ENCODE measurements around the gene KCTD19.

Gene KCTD19

GRCh38 chr16:67283039-67283825 is 43.3 kb downstream of the KCTD19 start:
- no peak for DNase-seq (ENCODE audit: low spot score)

GRCh38 chr16:67282447-67282805 is 44.1 kb downstream of the KCTD19 start:
- no peak for DNase-seq (ENCODE audit: low spot score)

GRCh38 chr16:67281536-67282446 is 44.8 kb downstream of the KCTD19 start:
- no peak for DNase-seq (ENCODE audit: low spot score)

- no peak for DNase-seq (ENCODE audit: low spot score)
Measured at GRCh38 chr16:67280090-67281015, 46.2 kb downstream of the KCTD19 start.

- peak; percentile 28 for DNase-seq (ENCODE audit: low spot score)
Measured at GRCh38 chr16:67279296-67280089, 47.0 kb downstream of the KCTD19 start, which contains the start of gene PLEKHG4. PLEKHG4 (plus strand) TSS chr16:67279532; CDS start chr16:67280045, 513 bp downstream.

GRCh38 chr16:67278773-67279295 is 47.7 kb downstream of the KCTD19 start:
- DNase-seq (ENCODE audit: low spot score), result peak; percentile 14

- no peak for DNase-seq (ENCODE audit: low spot score)
Measured at GRCh38 chr16:67277999-67278772, 48.4 kb downstream of the KCTD19 start.

GRCh38 chr16:67277294-67277998 is 49.1 kb downstream of the KCTD19 start:
- DNase-seq (ENCODE audit: low spot score), result no peak

- DNase-seq (ENCODE audit: low spot score), result no peak
Measured at GRCh38 chr16:67275321-67275720, 51.2 kb downstream of the KCTD19 start.

GRCh38 chr16:67271446-67271845 is 55.1 kb downstream of the KCTD19 start:
- DNase-seq (ENCODE audit: low spot score), result no peak

GRCh38 chr16:67270931-67271338 is 55.6 kb downstream of the KCTD19 start:
- no peak for DNase-seq (ENCODE audit: low spot score)

GRCh38 chr16:67269766-67270165 is 56.8 kb downstream of the KCTD19 start:
- DNase-seq (ENCODE audit: low spot score), result no peak

- no peak for DNase-seq (ENCODE audit: low spot score)
Measured at GRCh38 chr16:67268136-67268579, 58.4 kb downstream of the KCTD19 start.

GRCh38 chr16:67265834-67266233 is 60.7 kb downstream of the KCTD19 start:
- no peak for DNase-seq (ENCODE audit: low spot score)

GRCh38 chr16:67264866-67265265 is 61.7 kb downstream of the KCTD19 start:
- DNase-seq (ENCODE audit: low spot score), result no peak

GRCh38 chr16:67264277-67264676 is 62.3 kb downstream of the KCTD19 start:
- DNase-seq (ENCODE audit: low spot score), result no peak

- DNase-seq (ENCODE audit: low spot score), result no peak
Measured at GRCh38 chr16:67263201-67263600, 63.3 kb downstream of the KCTD19 start.

GRCh38 chr16:67260426-67261063 is 66.0 kb downstream of the KCTD19 start:
- DNase-seq (ENCODE audit: low spot score), result peak; percentile 42

GRCh38 chr16:67259705-67260104 is 66.8 kb downstream of the KCTD19 start:
- no peak for DNase-seq (ENCODE audit: low spot score)
